Dendritic cell treated with granulocyte-macrophage colony-stimulating factor and Interleukin-4, amounts not matched to agents 40 ng/mL and 50 ng/mL, for 4 days (primary cell): ENCODE measurements around the gene CFAP46.

Source experiments
- H3K27ac Mint-ChIP-seq: one replicate; pipeline ENCODE4 v1.8.0; 2022; ENCODE audit warnings: mild to moderate bottlenecking, mixed read lengths
- H3K27me3 Mint-ChIP-seq: one replicate; pipeline ENCODE4 v1.8.0; 2022; ENCODE audit warnings: mild to moderate bottlenecking, mixed read lengths
- H3K36me3 Mint-ChIP-seq: one replicate; pipeline ENCODE4 v1.8.0; 2022; ENCODE audit warnings: low read depth, mixed read lengths
- H3K4me1 Mint-ChIP-seq: one replicate; pipeline ENCODE4 v1.8.0; 2022; ENCODE audit warnings: low read depth, mixed read lengths
- H3K4me3 Mint-ChIP-seq: one replicate; pipeline ENCODE4 v1.8.0; 2022; ENCODE audit warnings: mild to moderate bottlenecking, moderate library complexity, mixed read lengths
- H3K9me3 Mint-ChIP-seq: one replicate; pipeline ENCODE4 v1.8.0; 2022; ENCODE audit warnings: mixed read lengths
- intact Hi-C: fragments of 100-400 bp; cut with micrococcal nuclease; formaldehyde crosslinking; loops from one replicate; pipeline ENCODE4 v1.15.0; 2022

The CFAP46 gene

GRCh38 chr10:132872658-132873057, 69.7 kb downstream of the CFAP46 start:
- intact Hi-C loops: no loop called here
- H3K4me3 Mint-ChIP-seq: no peak overlapping the region
- H3K27ac Mint-ChIP-seq: no peak overlapping the region
- peaks cover 9% of the 10 kb centered on the region for H3K27me3 Mint-ChIP-seq
- no peaks in the 10 kb centered on the region for H3K36me3 Mint-ChIP-seq
- no peaks in the 10 kb centered on the region for H3K4me1 Mint-ChIP-seq
- no peaks in the 10 kb centered on the region for H3K9me3 Mint-ChIP-seq

- no peaks in the 10 kb centered on the region for H3K4me1 Mint-ChIP-seq
- H3K36me3 Mint-ChIP-seq: no peaks in the 10 kb centered on the region
- no peak overlapping the region for H3K4me3 Mint-ChIP-seq
- no peaks in the 10 kb centered on the region for H3K9me3 Mint-ChIP-seq
- intact Hi-C loops: no loop called here
- peaks cover 7% of the 10 kb centered on the region for H3K27me3 Mint-ChIP-seq
- no peak overlapping the region for H3K27ac Mint-ChIP-seq
These were observed 71.9 kb downstream of the CFAP46 start for GRCh38 chr10:132870426-132870825.

DNA sequence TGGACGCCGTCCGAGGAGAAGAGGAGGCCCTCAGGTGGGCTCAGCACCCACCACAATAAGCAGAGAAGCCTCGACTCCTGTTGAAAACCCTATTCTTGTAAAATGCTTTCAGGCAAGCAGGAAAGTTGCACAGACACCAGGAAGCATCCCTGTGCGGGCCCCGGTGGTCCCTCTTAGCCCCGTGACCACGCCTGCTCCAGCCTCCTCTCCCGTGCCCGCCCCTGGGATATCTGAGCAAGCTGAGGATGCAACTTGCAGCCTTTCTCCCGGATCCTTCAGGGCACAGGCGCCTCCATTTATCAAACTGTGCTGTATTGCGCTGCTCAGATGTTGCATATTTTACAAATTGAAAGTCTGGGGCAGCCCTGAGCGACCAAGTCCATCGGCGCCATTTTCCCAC, 72.7 kb downstream of the CFAP46 start:
- Mint-ChIP-seq H3K4me1 (no peaks in the 10 kb centered on the region), H3K27me3 (peaks cover 3% of the 10 kb centered on the region), H3K9me3 (no peaks in the 10 kb centered on the region), H3K36me3 (no peaks in the 10 kb centered on the region), H3K4me3 (no peak overlapping the region), H3K27ac (no peak overlapping the region)
- intact Hi-C loops: no loop called here

GRCh38 chr10:132868995-132869394, 73.4 kb downstream of the CFAP46 start:
- Mint-ChIP-seq H3K27ac (no peak overlapping the region), H3K27me3 (peaks cover 3% of the 10 kb centered on the region), H3K4me3 (no peak overlapping the region), H3K36me3 (no peaks in the 10 kb centered on the region), H3K4me1 (no peaks in the 10 kb centered on the region), H3K9me3 (no peaks in the 10 kb centered on the region)
- intact Hi-C loops: no loop called here

DNA sequence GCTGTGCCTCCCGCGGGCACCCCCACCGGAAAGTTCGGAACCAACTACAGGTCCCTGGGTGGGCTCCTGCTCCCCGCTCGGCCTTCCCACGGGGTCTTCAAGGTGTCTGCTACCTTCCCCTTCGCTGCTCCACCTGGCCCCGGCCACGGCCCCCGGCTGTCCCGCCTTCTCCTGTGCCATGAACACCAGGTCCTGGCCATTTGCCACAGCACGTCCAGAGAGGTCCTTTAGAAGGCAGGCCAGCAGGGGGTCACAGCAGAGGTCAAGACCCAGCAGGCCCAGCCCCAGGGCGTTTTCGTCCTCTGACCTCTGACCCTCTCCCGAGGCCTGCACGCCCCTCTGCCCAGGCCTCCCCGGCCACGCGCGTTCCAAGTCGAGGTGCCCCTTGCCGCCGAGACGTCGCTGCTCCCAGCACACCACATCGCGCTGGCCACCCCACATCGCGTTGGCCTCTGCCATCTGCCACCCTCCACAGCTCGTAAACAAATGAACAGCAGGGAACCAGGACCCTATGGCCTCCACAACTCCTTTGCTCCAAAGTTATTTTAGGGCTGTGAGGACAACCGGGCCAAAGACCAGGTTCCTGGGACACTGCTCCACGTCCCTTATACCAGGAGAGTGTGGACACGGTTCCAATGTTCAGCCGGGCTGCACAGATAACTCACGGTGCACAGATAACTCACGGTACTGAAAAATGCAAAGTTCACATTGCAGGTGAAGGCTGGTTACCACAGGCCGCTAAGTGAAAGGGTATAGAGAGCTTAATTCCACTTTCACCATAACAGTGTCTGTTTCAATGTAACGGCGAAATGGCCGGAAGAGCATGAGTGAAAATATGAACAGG, 74.3 kb downstream of the CFAP46 start:
- H3K27me3 Mint-ChIP-seq: peaks cover 5% of the 10 kb centered on the region
- H3K9me3 Mint-ChIP-seq: no peaks in the 10 kb centered on the region
- no peaks in the 10 kb centered on the region for H3K4me1 Mint-ChIP-seq
- H3K27ac Mint-ChIP-seq: no peak overlapping the region
- intact Hi-C loops: no loop called here
- no peaks in the 10 kb centered on the region for H3K36me3 Mint-ChIP-seq
- no peak overlapping the region for H3K4me3 Mint-ChIP-seq

DNA sequence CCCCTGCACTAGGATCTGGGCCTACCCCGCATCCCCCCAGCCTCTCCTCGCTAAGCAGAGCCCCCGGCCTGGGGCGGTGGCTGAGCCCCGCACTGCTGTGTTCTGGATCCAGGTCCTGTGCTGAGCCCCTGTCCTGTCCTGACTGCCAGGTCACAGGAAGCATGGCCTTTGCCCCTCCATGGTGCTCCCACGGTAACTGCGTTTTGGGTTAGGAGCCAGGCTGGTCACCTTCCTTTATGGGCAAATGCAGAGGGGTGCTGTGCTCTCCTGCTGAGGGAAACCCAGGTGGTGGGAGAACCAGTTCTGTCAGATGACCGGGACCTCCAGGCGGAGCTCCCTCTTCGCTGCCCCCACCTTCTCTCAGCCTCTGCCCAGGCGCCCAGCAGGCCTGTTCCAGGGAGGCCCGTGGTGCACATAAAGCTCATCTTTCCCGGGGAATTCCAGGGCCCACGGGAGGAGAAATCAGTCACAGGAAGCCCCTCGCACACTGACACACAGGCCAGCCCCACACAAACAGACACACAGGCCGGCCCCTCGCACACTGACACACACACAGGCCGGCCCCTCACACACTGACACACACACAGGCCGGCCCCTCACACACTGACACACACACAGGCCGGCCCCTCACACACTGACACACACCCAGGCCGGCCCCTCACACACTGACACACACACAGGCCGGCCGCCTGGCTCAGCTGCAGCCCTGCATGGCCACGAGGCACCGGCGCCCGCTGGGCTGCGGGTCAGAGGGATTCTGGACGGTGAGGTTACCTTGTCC, 75.6 kb downstream of the CFAP46 start:
- peaks cover 10% of the 10 kb centered on the region for H3K27me3 Mint-ChIP-seq
- H3K4me3 Mint-ChIP-seq: no peak overlapping the region
- intact Hi-C loops: no loop called here
- H3K9me3 Mint-ChIP-seq: no peaks in the 10 kb centered on the region
- H3K36me3 Mint-ChIP-seq: no peaks in the 10 kb centered on the region
- H3K4me1 Mint-ChIP-seq: no peaks in the 10 kb centered on the region
- no peak overlapping the region for H3K27ac Mint-ChIP-seq

GRCh38 chr10:132865851-132866600, 76.3 kb downstream of the CFAP46 start:
- H3K9me3 Mint-ChIP-seq: no peaks in the 10 kb centered on the region
- no peak overlapping the region for H3K4me3 Mint-ChIP-seq
- H3K27ac Mint-ChIP-seq: no peak overlapping the region
- peaks cover 9% of the 10 kb centered on the region for H3K27me3 Mint-ChIP-seq
- H3K4me1 Mint-ChIP-seq: no peaks in the 10 kb centered on the region
- intact Hi-C loops: no loop called here
- H3K36me3 Mint-ChIP-seq: no peaks in the 10 kb centered on the region

DNA sequence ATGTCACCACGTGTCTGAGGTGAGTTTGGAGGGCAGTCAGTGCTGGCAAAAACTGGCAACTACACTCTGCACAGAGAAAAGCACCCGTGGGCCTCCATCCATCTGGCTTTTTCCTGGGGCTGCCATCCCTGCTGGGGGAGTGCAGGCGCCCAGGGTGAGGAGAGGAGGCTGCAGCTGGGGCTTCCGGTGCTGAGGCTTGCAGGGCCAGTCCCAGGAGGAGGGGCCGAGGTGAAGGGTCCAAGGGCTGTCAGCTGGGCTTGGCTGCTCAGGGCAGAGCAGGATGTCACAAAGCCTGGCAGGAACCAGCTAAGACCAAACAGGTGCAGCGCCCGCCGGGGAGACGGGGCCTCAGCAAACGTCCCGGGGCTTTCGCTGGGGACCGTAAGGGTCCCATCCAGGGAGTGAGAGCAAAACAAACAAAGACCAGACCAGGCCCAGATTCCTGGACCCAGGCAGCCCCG, 77.2 kb downstream of the CFAP46 start:
- H3K9me3 Mint-ChIP-seq: no peaks in the 10 kb centered on the region
- H3K4me1 Mint-ChIP-seq: no peaks in the 10 kb centered on the region
- H3K27me3 Mint-ChIP-seq: peaks cover 9% of the 10 kb centered on the region
- no peak overlapping the region for H3K4me3 Mint-ChIP-seq
- no peak overlapping the region for H3K27ac Mint-ChIP-seq
- no peaks in the 10 kb centered on the region for H3K36me3 Mint-ChIP-seq
- intact Hi-C loops: no loop called here

DNA sequence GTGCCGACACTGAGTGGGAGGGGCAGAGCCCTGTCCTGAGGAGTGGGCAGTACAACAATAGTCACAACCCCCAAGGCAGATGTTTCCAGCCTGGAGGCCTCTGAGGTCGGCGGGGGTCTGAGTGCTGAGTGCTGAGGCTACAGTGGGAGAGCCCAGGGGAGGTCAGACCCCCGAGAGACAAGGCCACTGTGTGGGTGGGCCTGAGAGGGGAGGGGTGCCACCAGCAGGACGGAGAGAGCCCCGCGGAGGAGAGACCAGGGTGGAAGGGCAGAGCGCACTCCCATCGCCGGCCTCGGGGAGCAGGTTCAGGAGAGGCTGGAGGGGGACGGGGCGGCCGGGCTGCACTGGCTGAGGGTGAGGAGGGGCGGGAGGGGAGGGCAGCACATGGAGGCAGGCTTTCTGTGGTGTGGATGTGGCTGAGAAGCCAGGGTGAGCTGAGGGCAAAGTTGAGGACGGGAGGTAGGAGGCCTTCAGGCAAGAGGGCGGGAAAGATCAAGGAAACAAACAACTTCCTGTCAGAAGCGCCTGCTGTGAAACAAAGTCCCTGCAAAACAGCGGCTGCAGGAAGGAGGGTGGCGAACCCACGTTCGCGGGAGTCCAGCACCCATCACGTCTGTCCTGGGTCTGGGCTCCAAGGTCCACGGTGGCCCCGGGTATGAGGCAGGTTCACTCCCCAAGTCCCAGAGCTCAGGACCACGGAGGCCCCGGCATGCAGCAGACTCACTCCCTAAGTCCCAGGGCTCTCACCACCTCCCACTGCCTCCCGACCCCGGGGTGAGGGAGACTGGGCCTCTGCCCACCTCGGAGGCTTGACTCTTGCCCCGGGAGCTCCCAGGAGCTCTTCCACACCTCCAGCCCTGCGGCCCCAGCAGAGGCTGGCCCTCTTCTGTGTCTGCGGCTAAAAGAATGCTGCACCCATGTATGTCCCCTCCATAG, 79.6 kb downstream of the CFAP46 start:
- Mint-ChIP-seq H3K27me3 (peaks cover 9% of the 10 kb centered on the region), H3K27ac (no peak overlapping the region)

DNA sequence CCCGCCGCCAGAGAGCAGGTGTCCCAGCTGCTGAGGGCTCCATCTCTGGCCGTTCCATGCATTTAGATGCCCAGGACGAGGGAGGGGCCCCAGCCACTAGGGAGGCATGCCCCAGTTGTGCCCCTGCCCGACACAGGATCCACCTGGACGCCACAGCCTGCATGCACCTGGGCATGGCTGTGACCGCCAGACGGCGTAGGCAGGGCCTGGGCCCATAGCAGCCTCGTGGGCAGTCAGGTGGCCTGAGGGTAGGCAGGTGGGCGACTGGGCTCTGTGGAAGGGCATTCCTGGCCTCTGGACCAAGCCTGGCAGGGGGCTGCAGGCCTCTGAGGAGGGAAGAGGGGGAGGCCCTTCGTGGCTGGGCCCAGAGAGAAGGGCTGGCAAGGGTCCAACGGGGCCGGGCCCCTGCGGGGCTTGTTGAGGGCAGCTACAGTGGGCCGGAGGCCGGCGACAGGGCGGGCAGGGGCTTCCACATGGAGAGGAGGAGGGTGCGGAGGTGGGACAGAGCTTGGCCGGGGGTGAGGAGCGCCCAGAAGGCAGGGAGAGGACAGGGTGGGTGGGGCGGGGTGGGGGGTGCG, 80.4 kb downstream of the CFAP46 start:
- Mint-ChIP-seq H3K27me3 (peaks cover 9% of the 10 kb centered on the region), H3K36me3 (no peaks in the 10 kb centered on the region), H3K4me3 (no peak overlapping the region), H3K4me1 (no peaks in the 10 kb centered on the region), H3K9me3 (no peaks in the 10 kb centered on the region), H3K27ac (no peak overlapping the region)
- intact Hi-C loops: no loop called here

More for the DNA sequence above, 79.6 kb downstream of the CFAP46 start:
- Mint-ChIP-seq H3K36me3 (no peaks in the 10 kb centered on the region), H3K4me1 (no peaks in the 10 kb centered on the region), H3K4me3 (no peak overlapping the region), H3K9me3 (no peaks in the 10 kb centered on the region)
- intact Hi-C loops: no loop called here

DNA sequence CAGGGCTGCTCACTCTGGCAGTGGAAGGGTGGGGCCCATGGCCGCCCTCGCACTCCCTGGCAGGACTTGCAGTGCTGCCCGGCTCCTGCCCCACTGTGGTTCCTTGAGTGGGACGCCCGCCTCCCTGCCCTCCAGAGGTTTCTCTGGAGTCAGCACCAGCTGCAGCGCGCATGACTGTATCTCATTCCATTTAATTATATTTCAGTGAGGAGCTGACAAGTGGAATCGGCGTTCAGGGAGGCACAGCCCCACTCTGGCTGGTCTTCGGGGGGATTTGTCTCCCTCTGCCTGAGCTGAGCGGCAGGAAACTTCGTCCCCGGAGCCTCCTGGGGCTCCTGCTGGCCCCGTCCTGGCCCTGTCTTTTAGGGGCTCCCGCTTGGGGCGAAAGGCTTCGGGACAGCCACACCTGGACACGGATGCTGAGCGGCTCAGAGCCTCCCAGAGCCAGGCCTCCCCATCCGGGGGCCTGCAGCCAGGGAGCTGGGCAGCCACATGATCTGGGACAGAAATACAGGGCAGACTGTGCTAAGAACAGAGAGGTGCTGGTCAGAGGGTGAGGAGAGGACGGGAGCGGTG, 81.2 kb downstream of the CFAP46 start:
- peaks cover 3% of the 10 kb centered on the region for H3K9me3 Mint-ChIP-seq
- H3K27me3 Mint-ChIP-seq: peaks cover 15% of the 10 kb centered on the region
- H3K27ac Mint-ChIP-seq: no peak overlapping the region
- intact Hi-C loops: no loop called here
- H3K4me3 Mint-ChIP-seq: no peak overlapping the region
- no peaks in the 10 kb centered on the region for H3K4me1 Mint-ChIP-seq
- no peaks in the 10 kb centered on the region for H3K36me3 Mint-ChIP-seq

DNA sequence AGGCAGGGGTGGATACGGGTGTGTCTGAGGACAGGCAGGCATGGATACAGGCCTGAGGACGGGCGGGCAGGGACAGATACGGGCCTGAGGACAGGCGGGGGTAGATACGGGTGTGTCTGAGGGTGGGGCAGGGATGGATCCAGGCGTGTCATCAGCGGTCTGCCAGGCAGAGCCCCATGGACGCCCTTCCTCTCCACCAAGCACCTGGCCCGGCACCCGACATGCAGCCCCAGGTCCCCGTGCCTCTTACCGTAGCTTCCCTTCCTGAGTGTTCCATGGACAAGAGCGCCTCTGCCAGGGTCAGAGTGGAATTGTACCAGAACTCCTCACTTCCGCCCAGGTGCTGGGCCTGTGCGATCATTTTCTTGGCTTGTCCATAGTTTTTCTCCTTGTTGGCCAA, 81.8 kb downstream of the CFAP46 start:
- Mint-ChIP-seq H3K9me3 (peaks cover 7% of the 10 kb centered on the region), H3K27ac (no peak overlapping the region), H3K4me1 (no peaks in the 10 kb centered on the region), H3K36me3 (no peaks in the 10 kb centered on the region), H3K27me3 (peaks cover 19% of the 10 kb centered on the region), H3K4me3 (no peak overlapping the region)
- intact Hi-C loops: no loop called here
